ENCODE results near the gene TSPAN5.

TSPAN5 gene

GRCh38 chr4:98617358-98618047 lies 40.9 kb downstream of the TSPAN5 start:
- no peak for DNase-seq

- no peak for DNase-seq
Measured at GRCh38 chr4:98615991-98616390, 42.4 kb downstream of the TSPAN5 start.

- DNase-seq = peak; percentile 56
Measured at GRCh38 chr4:98614662-98615061, 43.7 kb downstream of the TSPAN5 start.

GRCh38 chr4:98614094-98614493 lies 44.3 kb downstream of the TSPAN5 start:
- DNase-seq = no peak

GRCh38 chr4:98613453-98614075 lies 44.8 kb downstream of the TSPAN5 start:
- peak; percentile 31 for DNase-seq

GRCh38 chr4:98612318-98613250 lies 45.8 kb downstream of the TSPAN5 start:
- no peak for DNase-seq

- DNase-seq = no peak
Measured at GRCh38 chr4:98611677-98612317, 46.6 kb downstream of the TSPAN5 start.

GRCh38 chr4:98610926-98611676 lies 47.3 kb downstream of the TSPAN5 start:
- no peak for DNase-seq

- no peak for DNase-seq
Measured at GRCh38 chr4:98610431-98610830, 48.0 kb downstream of the TSPAN5 start.

- peak; percentile 59 for DNase-seq
Measured at GRCh38 chr4:98609934-98610333, 48.5 kb downstream of the TSPAN5 start.

GRCh38 chr4:98608356-98608755 lies 50.1 kb downstream of the TSPAN5 start:
- DNase-seq = no peak

GRCh38 chr4:98606894-98607293 lies 51.5 kb downstream of the TSPAN5 start:
- DNase-seq = no peak

GRCh38 chr4:98605216-98605615 lies 53.2 kb downstream of the TSPAN5 start:
- no peak for DNase-seq

GRCh38 chr4:98604723-98605122 lies 53.7 kb downstream of the TSPAN5 start:
- no peak for DNase-seq

- DNase-seq = peak; percentile 74
Measured at GRCh38 chr4:98603683-98604521, 54.5 kb downstream of the TSPAN5 start.

GRCh38 chr4:98602270-98602669 lies 56.1 kb downstream of the TSPAN5 start:
- DNase-seq = no peak

GRCh38 chr4:98601708-98602107 lies 56.7 kb downstream of the TSPAN5 start:
- DNase-seq = peak; percentile 47

GRCh38 chr4:98599617-98600205 lies 58.7 kb downstream of the TSPAN5 start:
- peak; percentile 15 for DNase-seq

GRCh38 chr4:98586962-98587354 lies 71.5 kb downstream of the TSPAN5 start:
- no peak for DNase-seq

- no peak for DNase-seq
Measured at GRCh38 chr4:98586291-98586961, 72.0 kb downstream of the TSPAN5 start.
